HCT116 (cell line): ENCODE data around the gene MMP24. TPM values are rescaled to one million over a fixed set of nuclear protein-coding genes. Genes with fewer than 3 reads are reported as not detected.

Experiments
- ATAC-seq: fragments of 200-7000 bp; cut with Tn5 transposase; 2 replicates; pipeline ENCODE4 v1.9.1; 2020; ENCODE audit warnings: mild to moderate bottlenecking, moderate library complexity
- BruUV-seq: library from RNA; stranded (reverse); fragments of 400-500 nt; replicated peaks from 2 replicates; lab custom pipeline; 2021; lab: Mats Ljungman, UMichigan
- CTCF ChIA-PET: fragments of 300-600 bp; sonication (Branson Sonifier 250); formaldehyde crosslinking; loops from one replicate; lab custom pipeline; 2021; ENCODE audit warnings: antibody characterized with exemption; lab: Charles Lee
- POLR2A ChIA-PET: fragments of 300-600, 350-600 bp; sonication (Branson Sonifier 250); formaldehyde crosslinking; loops from one replicate; lab custom pipeline; 2021; ENCODE audit warnings: antibody characterized with exemption; lab: Charles Lee
- RAD21 ChIA-PET, 2 experiments: fragments of 300-600 bp; sonication (Branson Sonifier 250); formaldehyde crosslinking; loops; one replicate each; lab custom pipeline; 2023; ENCODE audit warnings: low total read pairs in 2 of 2; ENCODE audit not compliant: uncharacterized antibody in 2 of 2, unreplicated experiment in 2 of 2, low non-redundant PET in 1 of 2; lab: Charles Lee
- DNase-seq: peaks from one replicate; pipeline ENCODE4 v3.0.0-alpha.2; 2010; ENCODE audit warnings: low read depth, low spot score
- H2AFZ ChIP-seq: fragments of 200-600 bp; shearing (Covaris generic), sonication (generic); 2 replicates; pipeline ENCODE4 v1.6.1; 2017; ENCODE audit warnings: low read depth, mixed run types, mixed read lengths, antibody characterized with exemption, low read length; ENCODE audit not compliant: poor library complexity, severe bottlenecking
- H3K27ac ChIP-seq: 2 replicates; pipeline ENCODE4 v1.5.1; 2012; ENCODE audit warnings: low read depth, low read length
- H3K27me3 ChIP-seq: fragments of 200-600 bp; sonication (generic); 2 replicates; pipeline ENCODE4 v1.6.1; 2016; ENCODE audit warnings: mixed run types, low read length, mixed read lengths; ENCODE audit not compliant: insufficient read depth
- H3K36me3 ChIP-seq, 2 experiments: fragments of 200-500 bp in 1 of 2; fragments of 200-600 bp in 1 of 2; sonication (Bioruptor generic) in 1 of 2; sonication (generic) in 1 of 2; 2 replicates each; pipeline versions ENCODE4 v1.5.1 to v1.6.1; 2014 to 2016; ENCODE audit warnings: low read length in 2 of 2, inconsistent platforms in 1 of 2, mixed read lengths in 1 of 2, mixed run types in 1 of 2; ENCODE audit not compliant: insufficient read depth in 2 of 2, control insufficient read depth in 1 of 2
- H3K4me1 ChIP-seq, 2 experiments: fragments of 200-600 bp in 1 of 2; sonication (generic) in 1 of 2; 2 replicates each; pipeline versions ENCODE4 v1.5.1 to v1.6.1; 2012 to 2017; ENCODE audit warnings: low read length in 2 of 2, inconsistent platforms in 1 of 2, mild to moderate bottlenecking in 1 of 2, mixed read lengths in 1 of 2, mixed run types in 1 of 2, moderate library complexity in 1 of 2; ENCODE audit not compliant: insufficient read depth in 2 of 2, control insufficient read depth in 1 of 2
- H3K4me2 ChIP-seq: fragments of 200-600 bp; sonication (generic); 2 replicates; pipeline ENCODE4 v1.6.1; 2017; ENCODE audit warnings: mixed run types, low read length, mixed read lengths
- H3K4me3 ChIP-seq, 2 experiments: fragments of 200-600 bp in 1 of 2; sonication (generic) in 1 of 2; replicated peaks in 1 of 2; 2 replicates each; pipeline ENCODE4 v1.5.1; 2011 to 2016; ENCODE audit warnings: low read length in 2 of 2, control low read depth in 1 of 2, low read depth in 1 of 2, mild to moderate bottlenecking in 1 of 2, mixed read lengths in 1 of 2, mixed run types in 1 of 2
- H3K79me2 ChIP-seq: fragments of 200-600 bp; sonication (generic); 2 replicates; pipeline ENCODE4 v1.6.1; 2017; ENCODE audit warnings: mild to moderate bottlenecking, mixed run types, low read length, moderate library complexity, mixed read lengths; ENCODE audit not compliant: insufficient read depth
- H3K9ac ChIP-seq: fragments of 200-600 bp; sonication (generic); 2 replicates; pipeline ENCODE4 v1.6.1; 2016; ENCODE audit warnings: low read length, mixed read lengths
- H3K9me2 ChIP-seq: fragments of 200-600 bp; sonication (generic), shearing (Covaris generic); 2 replicates; pipeline ENCODE4 v1.6.1; 2017; ENCODE audit warnings: mixed run types, mild to moderate bottlenecking, moderate library complexity; ENCODE audit not compliant: insufficient read depth
- H3K9me3 ChIP-seq, 2 experiments: fragments of 200-500 bp in 1 of 2; fragments of 200-600 bp in 1 of 2; sonication (Bioruptor generic) in 1 of 2; sonication (generic) in 1 of 2; 2 replicates each; pipeline ENCODE4 v1.6.1; 2014 to 2017; ENCODE audit warnings: low read length in 2 of 2, mixed read lengths in 2 of 2, inconsistent platforms in 1 of 2, low read depth in 1 of 2, mild to moderate bottlenecking in 1 of 2, mixed run types in 1 of 2, moderate library complexity in 1 of 2; ENCODE audit not compliant: control insufficient read depth in 1 of 2, insufficient read depth in 1 of 2
- H4K20me1 ChIP-seq: fragments of 200-600 bp; sonication (generic), shearing (Covaris generic); 2 replicates; pipeline ENCODE4 v1.6.1; 2017; ENCODE audit warnings: mixed run types, mild to moderate bottlenecking, moderate library complexity; ENCODE audit not compliant: insufficient read depth
- CBX3 ChIP-seq: IDR thresholded peaks from 2 replicates; pipeline ENCODE4 v1.6.1; 2012; ENCODE audit warnings: low read depth
- CEBPB ChIP-seq: IDR thresholded peaks from 2 replicates; pipeline ENCODE4 v1.6.1; 2012; ENCODE audit warnings: low read depth
- ELF1 ChIP-seq: IDR thresholded peaks from 2 replicates; pipeline ENCODE4 v1.6.1; 2012; ENCODE audit warnings: low read depth, borderline replicate concordance
- EZH2phosphoT487 ChIP-seq: fragments of 200-600 bp; IDR thresholded peaks from 2 replicates; pipeline ENCODE4 v1.6.1; 2018; ENCODE audit warnings: antibody characterized with exemption, borderline replicate concordance
- FOSL1 ChIP-seq: IDR thresholded peaks from 2 replicates; pipeline ENCODE4 v1.6.1; 2012; ENCODE audit warnings: low read depth
- JUND ChIP-seq: IDR thresholded peaks from 2 replicates; pipeline ENCODE4 v1.6.1; 2012
- POLR2AphosphoS5 ChIP-seq: IDR thresholded peaks from 2 replicates; pipeline ENCODE4 v1.6.1; 2011; ENCODE audit warnings: mild to moderate bottlenecking, low read depth, low read length, moderate library complexity
- RAD21 ChIP-seq: IDR thresholded peaks from 2 replicates; pipeline ENCODE4 v1.6.1; 2012; ENCODE audit warnings: low read depth, mild to moderate bottlenecking
- SIN3A ChIP-seq: IDR thresholded peaks from 2 replicates; pipeline ENCODE4 v1.6.1; 2012; ENCODE audit warnings: low read depth
- SP1 ChIP-seq: IDR thresholded peaks from 2 replicates; pipeline ENCODE4 v1.6.1; 2012; ENCODE audit warnings: low read depth
- SRF ChIP-seq: IDR thresholded peaks from 2 replicates; pipeline ENCODE4 v1.6.1; 2012; ENCODE audit warnings: low read depth
- YY1 ChIP-seq: IDR thresholded peaks from 2 replicates; pipeline ENCODE4 v1.6.1; 2011; ENCODE audit warnings: low read length, low read depth, moderate library complexity, mild to moderate bottlenecking; ENCODE audit not compliant: insufficient replicate concordance; ENCODE audit errors: extremely low read depth
- ZFX ChIP-seq: fragments of 450-650 bp; IDR thresholded peaks from 2 replicates; pipeline ENCODE4 v1.6.1; 2017
- intact Hi-C: fragments of 100-400 bp; cut with micrococcal nuclease; formaldehyde crosslinking; loops from 2 replicates; pipeline ENCODE4 v1.10.0; 2022
- total RNA-seq: library from RNA; stranded (reverse); gene quantifications from one replicate; pipeline ENCODE4 v1.2.1, GENCODE V29; 2021; ENCODE audit not compliant: unreplicated experiment
- TF ChIP-seq, protein P1 (sequence below), 3 experiments: fragments of 200-600 bp in 1 of 3; sonication (generic) in 1 of 3; IDR thresholded peaks in 2 of 3; conservative IDR thresholded peaks in 1 of 3; 2 replicates each; pipeline ENCODE4 v1.5.1; 2012 to 2017; ENCODE audit warnings: low read depth in 2 of 3, low read length in 2 of 3, antibody characterized with exemption in 1 of 3, borderline replicate concordance in 1 of 3, control low read depth in 1 of 3, mild to moderate bottlenecking in 1 of 3, mixed read lengths in 1 of 3, mixed run types in 1 of 3, moderate library complexity in 1 of 3; ENCODE audit not compliant: insufficient read depth in 1 of 3

MMP24 gene
- total RNA-seq, 1 experiment from 2014 or later: not detected

DNA sequence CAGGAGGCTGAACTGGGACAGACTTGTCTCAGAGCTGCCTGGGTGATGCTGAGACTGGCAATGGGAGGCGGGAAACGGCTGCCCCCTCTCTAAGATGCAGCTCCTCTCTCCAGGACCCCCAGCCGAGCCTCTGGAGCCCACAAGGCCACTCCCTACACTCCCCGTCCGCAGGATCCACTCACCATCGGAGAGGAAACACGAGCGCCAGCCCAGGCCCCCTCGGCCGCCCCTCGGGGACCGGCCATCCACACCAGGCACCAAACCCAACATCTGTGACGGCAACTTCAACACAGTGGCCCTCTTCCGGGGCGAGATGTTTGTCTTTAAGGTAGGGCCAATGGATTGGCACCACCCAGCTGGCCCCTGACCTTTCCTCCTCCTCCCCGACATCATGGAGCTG lies 40.6 kb downstream of the MMP24 start:
- intact Hi-C loops: loop anchor here (5.0 to 10.0 kb wide), 2 partner anchors 170 to 392 kb away; partner anchors contain the start of genes ACSS2 and GGT7
- Histone ChIP-seq H4K20me1 (no peaks in the 10 kb centered on the region), H3K9ac (no peak overlapping the region), H3K4me1 (peaks cover 23 to 31% of the 10 kb centered on the region in 2 experiments), H3K9me2 (no peaks in the 10 kb centered on the region), H3K27ac (no peak overlapping the region), H2AFZ (no peak overlapping the region), H3K9me3 (no peaks in the 10 kb centered on the region), H3K36me3 (no peaks in the 10 kb centered on the region), H3K4me2 (no peak overlapping the region), H3K27me3 (no peaks in the 10 kb centered on the region), H3K79me2 (no peaks in the 10 kb centered on the region), H3K4me3 (no peak overlapping the region)
- no TSS peak for BruUV-seq
- no peak for ATAC-seq
- ChIA-PET POLR2A (no interaction called here), RAD21 (no interaction called here), CTCF (interaction anchor here (1.5 kb wide), 1 partner anchor 122 kb away, joined by 3 read pairs; no protein-coding TSS in a partner anchor)
- DNase-seq: no peak
- TF ChIP-seq SIN3A (no peak), CEBPB (no peak), JUND (no peak), RAD21 (no peak), POLR2AphosphoS5 (no peak), SP1 (no peak), ZFX (no peak), SRF (no peak), FOSL1 (no peak), EZH2phosphoT487 (no peak), ELF1 (no peak), CBX3 (no peak), YY1 (no peak)
- TF ChIP-seq, protein P1, sequence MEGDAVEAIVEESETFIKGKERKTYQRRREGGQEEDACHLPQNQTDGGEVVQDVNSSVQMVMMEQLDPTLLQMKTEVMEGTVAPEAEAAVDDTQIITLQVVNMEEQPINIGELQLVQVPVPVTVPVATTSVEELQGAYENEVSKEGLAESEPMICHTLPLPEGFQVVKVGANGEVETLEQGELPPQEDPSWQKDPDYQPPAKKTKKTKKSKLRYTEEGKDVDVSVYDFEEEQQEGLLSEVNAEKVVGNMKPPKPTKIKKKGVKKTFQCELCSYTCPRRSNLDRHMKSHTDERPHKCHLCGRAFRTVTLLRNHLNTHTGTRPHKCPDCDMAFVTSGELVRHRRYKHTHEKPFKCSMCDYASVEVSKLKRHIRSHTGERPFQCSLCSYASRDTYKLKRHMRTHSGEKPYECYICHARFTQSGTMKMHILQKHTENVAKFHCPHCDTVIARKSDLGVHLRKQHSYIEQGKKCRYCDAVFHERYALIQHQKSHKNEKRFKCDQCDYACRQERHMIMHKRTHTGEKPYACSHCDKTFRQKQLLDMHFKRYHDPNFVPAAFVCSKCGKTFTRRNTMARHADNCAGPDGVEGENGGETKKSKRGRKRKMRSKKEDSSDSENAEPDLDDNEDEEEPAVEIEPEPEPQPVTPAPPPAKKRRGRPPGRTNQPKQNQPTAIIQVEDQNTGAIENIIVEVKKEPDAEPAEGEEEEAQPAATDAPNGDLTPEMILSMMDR (IDR thresholded peaks at IDR 0.05 in 2 of 3, conservative IDR thresholded peaks at IDR 0.05 in 1 of 3; ENCODE audit: borderline replicate concordance in 1 of 3, insufficient read depth in 1 of 3, low read depth in 2 of 3, low read length in 2 of 3): no peak
